Left hindlimb (tissue), 1 donor: ENCODE data around the gene TRAPPC2.
A peak's percentile ranks its signal among the peaks of the same experiment; 100 is the strongest.
"Not testable (repeated sequence)": the region's sequence is repeated elsewhere in the genome, so short reads cannot be mapped to it uniquely, and the experiment has no call there.

Source experiments
- DNase-seq: peaks from one replicate; pipeline ENCODE4 v3.0.0-alpha.2; 2018

Gene TRAPPC2

DNA sequence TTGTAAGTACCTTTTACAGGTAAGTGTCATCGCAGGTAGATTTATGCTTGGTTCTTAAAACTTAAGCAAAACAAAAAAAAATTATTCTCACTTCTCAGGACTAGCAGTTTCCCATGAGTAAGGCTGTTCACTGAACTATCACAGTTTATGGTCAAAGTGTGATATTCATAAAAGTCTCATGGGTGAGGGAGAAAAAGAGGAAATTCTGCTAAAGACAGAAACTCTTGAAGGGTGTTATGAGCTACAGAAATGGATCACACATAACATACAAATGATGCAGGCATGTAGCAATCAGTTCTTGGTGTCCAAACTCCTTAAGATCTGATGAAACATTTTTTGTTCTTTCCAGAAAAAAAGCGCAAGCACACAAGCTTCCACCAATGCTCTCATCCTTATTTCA, 37.0 kb downstream of the TRAPPC2 start:
- DNase-seq = no peak

DNA sequence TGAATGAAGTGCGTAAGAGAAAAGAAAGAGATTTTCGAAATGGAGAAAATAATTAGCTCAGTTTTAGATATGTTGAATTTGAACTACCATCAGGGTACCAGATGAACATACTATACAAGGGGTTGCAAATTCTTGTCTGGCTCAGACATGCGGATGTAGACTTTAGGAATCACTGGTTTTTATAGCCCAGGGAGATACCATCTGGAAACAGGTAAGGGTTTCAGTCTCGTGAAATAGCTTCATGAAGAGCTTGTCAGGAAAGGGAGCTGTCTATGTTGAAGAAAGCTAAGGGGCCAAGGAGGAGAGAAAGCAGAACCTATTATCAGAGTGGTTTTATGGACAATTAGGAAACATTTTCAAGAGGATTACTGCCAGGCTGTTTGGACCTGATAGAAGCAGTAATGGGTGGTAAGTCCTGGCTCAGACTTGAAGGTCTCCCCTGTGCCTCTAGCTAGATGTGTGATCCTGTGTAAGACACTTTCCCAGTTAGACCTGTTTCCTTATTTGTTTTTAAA, 38.8 kb downstream of the TRAPPC2 start:
- DNase-seq = no peak

DNA sequence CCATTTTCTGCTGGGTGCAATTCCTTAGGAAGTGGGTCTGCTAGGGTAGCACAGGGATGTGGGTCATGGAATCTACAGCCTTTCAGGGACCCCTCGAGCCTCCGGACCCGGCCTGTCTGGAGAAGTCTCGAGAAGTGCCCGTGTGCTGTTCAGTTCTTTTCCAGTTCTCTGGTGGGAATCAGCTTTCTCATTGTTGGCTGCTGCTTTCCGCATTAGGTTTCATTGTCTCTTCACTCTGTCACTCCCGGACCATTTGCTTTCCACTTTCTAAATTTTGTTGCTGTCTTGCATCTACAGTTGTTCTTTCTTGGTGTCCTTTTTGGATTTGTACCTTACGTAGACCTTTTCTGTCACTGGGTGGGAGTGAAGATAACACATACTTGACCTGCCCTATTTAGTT, 39.4 kb downstream of the TRAPPC2 start:
- no peak for DNase-seq

DNA sequence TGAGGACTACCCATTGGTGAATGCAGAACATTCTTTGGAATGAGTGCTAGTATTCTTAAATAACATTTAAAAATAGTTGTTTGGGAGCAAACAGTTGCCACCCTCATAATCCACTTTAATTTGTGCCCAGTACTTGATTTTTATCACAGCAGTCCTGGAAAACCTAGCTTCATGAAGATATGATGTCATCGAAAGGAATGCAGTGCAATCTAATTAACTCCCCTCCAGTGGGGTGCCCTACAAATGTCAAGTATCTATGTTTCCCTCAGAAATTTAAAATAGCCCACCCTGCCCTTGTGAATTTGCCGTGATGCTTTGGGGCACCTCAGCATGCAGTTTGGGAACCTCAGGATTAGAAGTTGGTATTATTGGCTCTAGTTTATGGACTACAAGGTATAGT, 40.1 kb downstream of the TRAPPC2 start:
- no peak for DNase-seq

DNA sequence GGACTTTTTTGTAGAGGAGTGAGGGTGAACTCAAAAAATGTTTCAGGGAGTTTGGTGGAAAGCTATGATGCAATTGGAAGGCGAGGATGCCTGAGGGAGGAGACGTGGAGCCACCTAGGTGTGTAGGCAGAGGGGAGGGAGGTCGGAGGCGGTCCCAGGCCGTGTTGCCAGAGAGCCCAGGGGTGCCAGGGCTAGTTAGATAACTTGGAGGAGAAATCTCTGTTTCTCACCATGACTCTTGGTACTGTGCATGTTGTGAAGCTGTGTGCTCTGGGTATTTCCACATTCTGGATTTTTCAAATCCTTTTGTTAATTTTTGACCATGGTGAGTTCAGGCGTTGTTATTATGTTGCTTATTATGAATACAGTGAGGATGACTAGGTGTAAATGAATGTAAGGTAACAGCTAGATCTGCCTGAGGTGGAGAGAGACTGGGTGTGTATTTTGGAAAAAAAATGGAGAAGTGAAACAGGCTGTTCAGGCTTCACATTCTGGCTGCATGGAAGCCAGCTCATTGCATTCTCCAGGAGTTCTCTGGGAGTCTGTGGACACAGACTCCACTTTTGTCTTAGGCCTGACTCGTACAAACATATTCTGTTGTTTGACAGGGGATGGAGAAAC, 41.0 kb downstream of the TRAPPC2 start:
- DNase-seq = no peak

DNA sequence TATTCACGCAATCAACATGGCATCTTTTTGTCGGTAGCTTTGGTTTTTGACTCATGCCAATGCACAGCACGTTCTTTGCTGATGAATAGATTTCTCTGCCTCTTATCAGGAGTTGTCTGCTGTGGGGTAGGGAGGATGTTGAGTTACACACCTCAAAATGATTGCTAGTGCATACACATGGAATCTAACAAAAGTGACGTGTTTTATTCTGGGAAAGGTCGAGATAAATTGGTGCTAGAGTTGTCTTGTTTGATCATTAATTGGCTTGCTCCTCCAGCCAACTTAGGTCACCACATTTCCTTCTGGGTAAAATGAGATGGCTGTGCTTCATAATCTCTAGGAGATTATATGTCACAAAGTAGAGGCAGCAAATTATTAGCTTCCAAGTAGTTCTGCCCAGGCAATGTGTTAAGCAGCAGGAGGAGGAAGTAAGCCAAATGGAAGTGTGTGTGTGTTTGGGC, 41.6 kb downstream of the TRAPPC2 start:
- no peak for DNase-seq

DNA sequence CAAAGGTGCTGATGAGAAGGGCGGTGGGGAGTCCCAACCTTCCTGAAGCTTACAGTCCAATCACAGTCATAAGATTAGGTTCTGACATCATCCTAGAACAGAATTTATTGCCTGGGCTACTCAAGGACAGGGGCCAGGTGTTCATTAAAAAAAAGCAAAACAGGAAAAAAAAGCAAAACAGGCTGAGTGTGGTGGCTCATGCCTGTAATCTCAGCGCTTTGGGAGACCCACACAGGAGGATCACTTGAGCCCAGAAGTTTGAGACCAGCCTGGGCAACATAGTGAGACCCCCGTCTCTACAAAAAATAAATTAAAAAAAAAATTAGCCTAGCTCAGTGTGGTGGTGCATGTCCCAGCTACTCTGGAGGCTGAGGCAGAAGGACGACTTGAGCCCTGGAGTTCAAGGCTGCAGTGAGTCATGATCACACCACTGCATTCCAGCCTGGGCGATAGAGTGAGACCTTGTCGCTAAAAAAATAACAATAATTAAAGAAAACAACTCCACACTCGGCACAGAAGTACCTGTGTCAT, 42.5 kb downstream of the TRAPPC2 start:
- no peak for DNase-seq

DNA sequence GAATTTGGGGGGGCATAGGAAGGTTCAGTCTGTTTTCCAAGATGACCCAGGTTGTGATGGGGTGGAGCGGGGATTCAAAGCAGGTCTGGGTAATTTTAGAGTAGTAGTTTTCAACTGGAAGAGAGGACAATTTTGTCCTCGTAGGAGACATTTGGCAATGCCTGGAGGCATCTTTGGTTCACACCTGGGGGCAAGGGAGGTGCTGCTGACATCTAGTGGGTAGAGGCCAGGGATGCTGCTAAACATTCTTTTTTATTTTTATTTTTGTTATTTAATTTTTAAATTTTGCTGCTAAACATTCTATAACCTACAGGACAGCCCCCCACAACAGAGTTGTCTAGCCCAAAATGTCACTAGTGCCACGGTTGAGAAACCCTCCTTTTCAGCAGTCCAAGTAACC, 43.6 kb downstream of the TRAPPC2 start:
- no peak for DNase-seq

DNA sequence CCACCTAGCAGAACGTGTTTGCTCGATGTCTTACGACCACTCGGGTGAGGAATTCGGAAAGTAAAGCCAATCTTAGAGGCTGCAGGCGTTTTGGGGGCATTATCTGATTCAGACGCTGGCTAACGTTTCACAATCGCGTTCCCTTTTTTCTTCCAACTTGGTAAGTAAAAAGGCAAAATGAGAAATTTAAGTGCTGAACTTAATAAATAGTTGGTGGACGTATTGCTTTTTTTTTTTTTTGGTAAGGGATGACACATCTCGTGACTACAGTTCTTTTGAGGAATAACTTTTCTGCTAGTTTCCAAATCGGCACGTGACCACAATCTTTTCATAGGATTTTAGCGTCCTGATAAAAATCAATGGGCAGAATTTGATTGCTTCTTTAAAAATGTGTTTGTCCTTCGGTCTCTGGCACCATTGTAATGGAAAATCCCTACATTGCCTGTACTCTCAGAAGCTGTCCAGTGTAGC, 44.6 kb downstream of the TRAPPC2 start:
- no peak for DNase-seq

DNA sequence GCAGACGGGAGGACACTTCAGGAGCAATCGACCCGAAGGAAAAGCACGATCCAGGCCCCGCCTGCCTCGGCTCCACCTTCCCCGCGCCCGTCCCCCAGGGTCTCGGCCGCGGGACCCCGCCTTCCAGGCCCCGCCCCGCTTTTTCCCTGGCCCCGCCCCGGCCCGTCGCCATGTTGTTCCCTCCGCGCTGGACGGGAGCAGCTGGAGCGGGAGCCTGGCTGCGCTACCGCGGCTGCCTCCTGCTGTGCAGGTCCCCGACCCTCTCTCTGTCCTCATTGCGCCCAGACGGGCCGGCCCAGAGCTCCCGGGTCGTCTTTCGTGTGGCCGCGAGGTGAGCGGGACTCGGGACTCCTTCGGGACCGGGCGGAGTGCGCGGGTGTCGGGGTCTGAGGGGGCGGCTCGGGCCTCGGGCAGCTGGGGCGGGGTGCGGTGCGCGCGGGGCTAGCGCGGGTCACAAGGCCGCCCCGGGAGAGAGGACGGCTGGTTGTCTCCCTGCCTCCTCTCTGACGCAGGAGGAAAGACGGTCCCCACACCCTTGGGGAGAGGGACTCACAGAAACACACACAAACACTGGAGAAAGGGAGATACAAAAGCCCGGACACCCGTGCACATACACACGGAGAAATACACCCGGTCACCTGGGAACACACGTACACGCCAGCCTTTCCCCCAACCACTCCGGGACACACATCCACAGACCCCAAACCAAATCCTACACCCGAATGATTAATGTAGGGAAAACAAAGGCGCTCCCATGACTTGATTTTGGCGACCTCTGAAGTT, 45.3 kb downstream of the TRAPPC2 start, which contains the start of gene RAB9A:
Gene RAB9A, plus strand, starts transcription at position 171 of the 783 bp plus-strand sequence. CDS start 19,619 bp downstream, outside the sequence.
- DNase-seq = peak; percentile 88

DNA sequence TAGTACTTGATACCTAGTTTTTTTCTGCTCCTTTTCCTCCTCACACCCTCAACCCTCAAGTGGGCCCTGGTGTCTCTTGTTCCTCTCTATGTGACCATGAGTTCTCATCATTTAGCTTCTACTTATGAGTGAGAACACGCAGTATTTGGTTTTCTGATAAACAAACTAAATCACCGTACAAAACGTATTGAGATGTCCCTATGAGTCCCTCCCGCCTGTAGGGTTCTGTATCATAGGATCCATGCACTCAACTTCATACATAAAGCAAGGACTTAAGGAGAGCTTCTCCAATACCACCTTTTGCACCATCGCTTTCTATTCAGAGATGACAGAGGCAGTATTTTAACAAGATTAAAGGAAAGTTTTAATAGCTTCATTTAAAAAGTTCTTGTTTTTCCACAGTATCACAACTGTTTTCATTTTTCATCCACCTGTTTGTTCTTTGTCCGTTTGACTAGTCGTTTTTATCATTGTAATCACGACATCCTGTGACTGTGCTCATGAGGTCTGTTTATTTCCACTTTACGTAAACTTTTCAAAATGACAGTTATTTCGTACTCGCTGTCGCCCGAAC, 45.9 kb downstream of the TRAPPC2 start:
- no peak for DNase-seq

DNA sequence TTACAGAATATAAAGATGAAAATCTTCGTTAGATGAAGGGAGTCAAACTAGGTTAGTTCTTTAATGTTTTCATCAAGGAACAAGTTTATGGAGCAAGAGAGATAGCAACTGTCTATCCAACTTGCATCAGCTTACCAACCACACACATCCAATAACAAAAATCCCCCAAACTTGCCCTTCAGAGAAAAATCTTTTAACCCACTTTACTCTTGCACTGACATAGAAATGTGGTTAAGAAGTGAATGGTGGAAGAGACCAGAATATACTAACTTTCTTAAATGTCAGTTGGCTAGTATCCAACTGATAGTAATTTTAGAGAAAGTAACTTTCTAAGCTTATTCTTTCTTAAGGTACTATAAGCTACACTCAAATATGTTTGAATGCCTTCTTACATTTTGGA, 47.2 kb downstream of the TRAPPC2 start:
- DNase-seq = no peak

DNA sequence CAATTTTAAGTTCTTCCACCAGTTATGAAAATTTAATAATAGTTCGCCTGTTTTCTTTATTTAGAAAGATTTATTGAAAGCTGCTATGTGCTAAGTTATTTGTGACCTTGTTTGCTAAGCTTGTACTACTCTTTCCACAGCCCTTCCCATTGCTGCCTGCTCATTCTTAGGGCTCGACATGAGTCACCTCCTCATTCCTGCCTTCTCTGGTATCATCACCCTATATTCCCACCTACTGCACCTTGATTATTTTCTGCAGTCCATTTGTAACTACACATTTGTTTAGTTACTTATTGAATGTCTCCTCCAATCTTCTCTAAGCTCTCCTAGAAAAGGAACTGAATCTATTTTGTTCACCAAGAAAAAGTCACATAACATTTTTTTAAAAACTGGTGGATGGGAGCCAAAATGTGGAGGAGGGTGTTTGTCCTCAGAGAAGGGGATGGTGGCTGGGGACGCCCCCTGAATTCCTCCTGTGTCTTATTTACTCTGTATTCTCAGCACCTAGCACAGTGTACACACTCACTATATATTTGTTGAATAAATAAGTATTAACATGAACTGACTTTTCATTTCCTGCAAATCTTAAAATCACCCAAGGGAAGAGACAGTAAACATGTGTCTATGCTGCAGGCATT, 49.2 kb downstream of the TRAPPC2 start:
- no peak for DNase-seq

DNA sequence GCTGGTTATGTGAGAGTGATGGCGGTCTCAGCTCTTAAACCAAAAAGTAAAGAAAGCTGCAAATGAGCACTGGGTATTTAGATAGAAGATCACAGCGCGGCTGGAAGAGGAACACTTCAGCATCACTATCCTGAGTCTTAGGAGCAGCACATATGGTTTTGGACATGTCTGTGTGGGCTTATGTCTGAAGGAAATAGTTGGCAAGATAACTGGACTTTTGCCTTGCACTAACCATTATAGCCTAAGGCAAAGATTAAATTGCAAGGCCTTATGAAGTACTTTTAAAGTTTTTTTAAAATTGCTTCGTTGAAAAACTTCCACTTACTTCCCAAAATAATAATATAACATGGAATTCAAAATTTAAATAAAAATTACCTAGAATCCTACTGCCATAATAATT, 50.1 kb downstream of the TRAPPC2 start:
- DNase-seq = no peak

DNA sequence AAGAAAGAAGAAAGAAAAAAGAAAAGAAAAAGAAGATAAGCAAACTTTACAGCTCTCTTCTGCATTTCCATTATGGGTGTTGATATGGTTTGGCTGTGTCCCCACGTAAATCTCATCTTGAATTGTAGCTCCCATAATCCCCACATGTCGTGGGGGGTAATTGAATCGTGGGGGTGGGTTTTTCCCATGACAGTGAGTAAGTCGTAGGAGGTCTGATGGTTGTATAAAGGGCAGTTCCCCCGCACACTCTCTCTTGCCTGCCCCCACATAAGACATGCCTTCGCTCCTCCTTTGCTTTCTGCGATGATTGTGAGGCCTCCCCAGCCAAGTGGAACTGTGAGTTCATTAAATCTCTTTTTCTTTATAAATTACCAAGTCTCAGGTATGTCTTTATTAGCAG, 52.8 kb downstream of the TRAPPC2 start:
- DNase-seq = no peak

DNA sequence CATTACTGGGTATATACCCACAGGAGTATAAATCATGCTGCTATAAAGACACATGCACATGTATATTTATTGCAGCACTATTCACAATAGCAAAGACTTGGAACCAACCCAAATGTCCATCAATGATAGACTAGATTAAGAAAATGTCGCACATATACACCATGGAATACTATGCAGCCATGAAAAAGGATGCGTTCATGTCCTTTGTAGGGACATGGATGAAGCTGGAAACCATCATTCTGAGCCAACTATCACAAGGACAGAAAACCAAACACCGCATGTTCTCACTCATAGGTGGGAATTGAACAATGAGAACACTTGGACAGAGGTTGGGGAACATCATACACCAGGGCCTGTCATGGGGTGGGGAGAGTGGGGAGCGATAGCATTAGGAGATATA, 54.7 kb downstream of the TRAPPC2 start:
- DNase-seq = not testable (repeated sequence)

DNA sequence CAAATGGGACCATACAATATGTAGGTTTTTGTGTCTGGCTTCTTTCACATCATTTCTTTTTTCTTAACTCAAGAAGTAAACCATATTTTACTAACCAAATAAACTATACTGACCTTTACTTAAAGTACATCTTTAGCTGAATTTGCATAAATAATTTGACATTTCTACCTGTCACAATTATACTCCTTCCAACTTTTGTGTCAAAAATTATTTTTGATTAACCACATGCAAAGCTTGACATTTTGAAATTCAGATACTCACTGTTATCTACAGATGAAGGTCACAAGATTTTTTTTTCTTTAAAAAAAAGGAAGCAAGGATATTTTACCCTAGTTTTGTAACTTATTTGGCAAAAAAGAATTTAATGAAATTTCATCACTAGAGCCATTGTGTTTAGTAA, 57.5 kb downstream of the TRAPPC2 start:
- no peak for DNase-seq

DNA sequence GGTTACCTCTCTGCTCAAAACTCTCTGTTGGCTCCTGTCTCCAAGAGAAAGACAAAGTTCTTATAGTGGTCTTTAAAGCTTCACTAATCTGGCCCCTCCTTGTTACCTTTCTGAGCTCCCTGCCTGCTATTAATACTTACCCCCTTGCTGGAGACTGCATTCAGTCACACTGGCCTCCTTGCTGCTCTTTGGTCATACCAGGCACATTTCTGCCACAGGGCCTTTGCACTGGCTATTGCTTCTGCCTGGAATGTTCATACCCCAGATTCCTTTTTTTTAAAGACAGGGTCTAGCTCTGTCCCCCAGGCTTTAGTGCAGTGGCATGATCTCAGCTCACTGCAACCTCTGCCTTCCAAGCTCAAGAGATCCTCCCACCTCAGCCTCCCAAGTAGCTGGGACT, 61.4 kb downstream of the TRAPPC2 start:
- no peak for DNase-seq

DNA sequence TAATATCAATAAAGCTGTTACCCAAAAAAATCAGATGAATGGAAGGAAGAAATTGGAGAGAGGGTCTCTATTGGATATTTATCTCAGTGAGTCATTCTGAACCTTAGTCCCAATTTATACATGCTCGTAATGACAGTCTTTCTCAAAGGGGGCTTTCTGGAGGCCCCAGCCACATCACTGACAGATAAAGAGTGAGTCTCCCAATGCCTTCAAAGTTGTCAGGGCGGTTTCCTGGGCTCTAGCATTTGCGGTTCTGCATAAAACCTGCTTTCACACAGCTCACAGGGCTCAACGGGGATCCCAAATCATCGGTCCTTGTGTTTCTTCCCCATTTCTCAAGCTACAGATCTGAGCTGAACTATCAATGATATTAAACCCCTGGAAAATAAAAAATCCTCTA, 64.2 kb downstream of the TRAPPC2 start:
- DNase-seq = no peak

DNA sequence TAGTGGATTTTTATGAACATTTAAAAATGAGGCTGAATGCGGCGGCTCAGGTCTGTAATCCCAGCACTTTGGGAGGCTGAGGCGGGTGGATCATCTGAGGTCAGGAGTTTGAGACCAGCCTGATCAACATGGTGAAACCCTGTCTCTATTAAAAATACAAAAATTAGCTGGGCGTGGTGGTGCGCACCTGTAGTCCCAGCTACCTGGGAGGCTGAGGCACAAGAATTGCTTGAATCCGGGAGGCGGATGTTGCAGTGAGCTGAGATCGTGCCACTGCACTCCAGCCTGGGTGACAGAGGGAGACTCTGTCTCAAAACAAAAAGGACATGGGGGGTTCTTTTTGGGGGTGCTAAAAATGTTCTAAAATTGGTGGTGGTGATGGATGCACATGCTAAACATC, 64.7 kb downstream of the TRAPPC2 start:
- not testable (repeated sequence) for DNase-seq

DNA sequence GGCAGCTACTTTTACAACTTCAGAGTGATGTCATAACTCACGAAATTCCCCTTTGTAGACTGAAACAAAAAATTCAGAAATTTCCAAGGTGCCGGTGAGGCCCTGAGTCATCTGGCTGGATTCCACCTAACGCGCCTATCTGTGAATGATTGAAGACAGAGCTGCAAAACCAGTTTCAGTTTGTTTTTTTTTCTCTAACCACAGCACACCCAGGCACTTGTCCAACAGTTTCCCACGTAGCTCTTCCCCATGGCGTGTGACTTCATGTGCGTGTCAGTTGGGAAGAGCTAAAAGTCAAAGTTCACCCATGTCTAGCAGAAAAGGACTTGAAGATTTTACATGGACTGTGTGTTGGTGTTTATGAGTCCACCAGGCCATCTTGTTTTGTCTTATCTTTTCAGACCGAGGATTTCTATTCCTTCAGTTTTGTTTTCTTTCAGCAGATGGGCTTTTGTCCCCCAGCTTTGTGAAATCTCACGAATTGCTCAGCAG, 65.1 kb downstream of the TRAPPC2 start:
- no peak for DNase-seq

DNA sequence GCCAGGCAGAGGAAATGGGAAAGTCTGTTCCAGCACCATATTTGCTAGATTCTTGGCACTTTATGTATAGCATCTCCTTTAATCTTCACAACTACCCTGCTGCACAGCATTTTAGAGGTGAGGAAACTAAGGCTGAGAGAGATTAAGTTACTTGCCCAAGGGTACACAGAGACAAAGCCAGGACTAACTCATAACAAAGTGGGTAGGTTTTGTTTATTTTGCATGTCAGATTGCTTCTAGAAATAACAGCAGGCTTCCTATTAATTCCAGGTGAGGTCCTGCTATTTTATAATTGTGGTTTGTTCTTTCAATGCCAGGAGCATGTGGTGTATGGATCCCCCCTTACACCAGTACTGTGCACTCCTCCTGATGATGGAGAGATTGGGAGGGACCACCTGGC, 66.5 kb downstream of the TRAPPC2 start:
- no peak for DNase-seq

DNA sequence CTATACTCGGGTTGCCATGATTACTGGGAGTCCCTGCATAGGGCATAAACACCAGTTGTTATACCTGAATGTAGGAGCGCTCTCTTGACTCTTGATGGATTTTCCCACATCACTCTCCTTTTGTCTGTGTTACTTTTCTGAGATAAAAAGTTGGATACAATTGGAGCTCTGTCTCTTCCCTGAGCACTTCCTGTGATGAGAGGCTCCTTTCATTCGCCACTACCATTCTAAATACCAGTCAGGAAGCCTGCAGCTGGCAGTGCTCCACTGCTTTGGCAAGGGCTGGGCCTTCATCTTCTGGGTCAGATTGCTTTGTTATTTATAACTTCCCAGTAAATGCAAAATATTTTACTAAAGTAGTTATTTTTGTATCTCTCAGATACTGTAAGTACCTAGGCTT, 67.6 kb downstream of the TRAPPC2 start:
- DNase-seq = no peak
